Middle frontal gyrus (tissue), 1 donor: Measurements from ENCODE around the gene XG.

ENCODE experiments used
- DNase-seq: peaks from one replicate; pipeline ENCODE4 v3.0.0-alpha.2; 2015; ENCODE audit warnings: low spot score; ENCODE audit errors: extremely low spot score

Gene XG

GRCh38 chrX:2819345-2820135 is 67.7 kb downstream of the XG start:
- DNase-seq, result no peak

- DNase-seq, result no peak
These were observed 68.4 kb downstream of the XG start for GRCh38 chrX:2820136-2820771.

GRCh38 chrX:2823795-2824386 is 72.1 kb downstream of the XG start:
- no peak for DNase-seq

GRCh38 chrX:2824886-2825285 is 73.0 kb downstream of the XG start:
- DNase-seq, result no peak

GRCh38 chrX:2828344-2828958 is 76.6 kb downstream of the XG start, which contains the start of gene GYG2:
Gene GYG2 (plus strand): TSS chrX:2828930. CDS start chrX:2830189, 1,259 bp downstream.
- DNase-seq, result no peak

GRCh38 chrX:2828959-2829411 is 77.1 kb downstream of the XG start:
- DNase-seq, result no peak

- DNase-seq, result no peak
These were observed 77.8 kb downstream of the XG start for GRCh38 chrX:2829469-2830246.

- DNase-seq, result no peak
These were observed 79.8 kb downstream of the XG start for GRCh38 chrX:2831471-2832228.

- DNase-seq, result no peak
These were observed 86.1 kb downstream of the XG start for GRCh38 chrX:2837961-2838360.

- no peak for DNase-seq
These were observed 89.1 kb downstream of the XG start for GRCh38 chrX:2840961-2841360.

GRCh38 chrX:2841537-2841936 is 89.7 kb downstream of the XG start:
- DNase-seq, result no peak

GRCh38 chrX:2846992-2847391 is 95.2 kb downstream of the XG start:
- no peak for DNase-seq

- no peak for DNase-seq
These were observed 97.0 kb downstream of the XG start for GRCh38 chrX:2848871-2849301.

GRCh38 chrX:2854918-2855317 is 103.1 kb downstream of the XG start:
- no peak for DNase-seq

GRCh38 chrX:2855761-2856160 is 103.9 kb downstream of the XG start:
- no peak for DNase-seq

GRCh38 chrX:2857566-2857965 is 105.7 kb downstream of the XG start:
- no peak for DNase-seq

GRCh38 chrX:2859197-2859797 is 107.5 kb downstream of the XG start:
- DNase-seq, result no peak

GRCh38 chrX:2862404-2862803 is 110.6 kb downstream of the XG start:
- DNase-seq, result no peak

GRCh38 chrX:2863646-2864045 is 111.8 kb downstream of the XG start:
- DNase-seq, result no peak
